Heart left ventricle (tissue), 16 donors: ENCODE data around the gene CCSER1. TPM values are rescaled to one million over a fixed set of nuclear protein-coding genes. Genes with fewer than 3 reads are reported as not detected.
A peak's percentile ranks its signal among the peaks of the same experiment; 100 is the strongest.
"Not testable (repeated sequence)": the region's sequence is repeated elsewhere in the genome, so short reads cannot be mapped to it uniquely, and the experiment has no call there.

ENCODE experiments used
- ATAC-seq, 4 donors: fragments of 200-7000 bp; cut with Tn5 transposase; one replicate each; pipeline ENCODE4 v1.9.1; 2020 to 2022; ENCODE audit warnings: moderate library complexity in 4 of 4, mild to moderate bottlenecking in 3 of 4, moderate number of reproducible peaks in 1 of 4
- DNase-seq, 5 donors: peaks; one replicate each; pipeline ENCODE4 v3.0.0-alpha.2; 2020
- H3K27ac ChIP-seq, 12 donors: fragments of 200-600 bp; sonication (generic) in 4 of 12; one replicate each; pipeline versions ENCODE4 v1.5.0 to v1.8.0; 2016 to 2022; ENCODE audit warnings: mild to moderate bottlenecking in 2 of 12
- H3K27me3 ChIP-seq, 9 donors: fragments of 200-600 bp; sonication (generic) in 2 of 9; one replicate each; pipeline versions ENCODE4 v1.5.1 to v1.8.0; 2016 to 2022; ENCODE audit warnings: mild to moderate bottlenecking in 3 of 9
- H3K36me3 ChIP-seq, 9 donors: fragments of 200-600 bp; sonication (generic) in 2 of 9; one replicate each; pipeline versions ENCODE4 v1.5.0 to v1.8.0; 2018 to 2022; ENCODE audit warnings: mild to moderate bottlenecking in 2 of 9
- H3K4me1 ChIP-seq, 12 donors: fragments of 200-600 bp; sonication (generic) in 4 of 12; one replicate each; pipeline versions ENCODE4 v1.5.0 to v1.8.0; 2016 to 2022; ENCODE audit warnings: mild to moderate bottlenecking in 3 of 12
- H3K4me3 ChIP-seq, 12 donors: fragments of 200-600 bp; sonication (generic) in 4 of 12; one replicate each; pipeline versions ENCODE4 v1.5.0 to v1.8.0; 2017 to 2022; ENCODE audit warnings: mild to moderate bottlenecking in 9 of 12, moderate library complexity in 4 of 12
- H3K9me3 ChIP-seq, 12 donors: fragments of 200-600 bp; sonication (generic) in 4 of 12; one replicate each; pipeline versions ENCODE4 v1.5.0 to v1.8.0; 2016 to 2022; ENCODE audit warnings: mild to moderate bottlenecking in 1 of 12
- POLR2A ChIP-seq, 2 donors: fragments of 450-650 bp; IDR thresholded peaks; one replicate each; pipeline ENCODE4 v1.6.1; 2017; ENCODE audit warnings: antibody characterized with exemption in 2 of 2, mild to moderate bottlenecking in 2 of 2, moderate library complexity in 2 of 2
- WGBS, 4 donors: extraction: QIAGEN DNeasy Blood & Tissue Kit in 2 of 4; methylation state at CpG; one replicate each; pipeline versions ENCODE4 v1.1.5 to v1.1.7; 2013 to 2018; 5-methylcytosine and 5-hydroxymethylcytosine counted together
- intact Hi-C, 10 donors: fragments of 100-400 bp; cut with DNase I; formaldehyde crosslinking; loops; one replicate each; pipeline versions ENCODE4 v1.11.1 to v1.14.2; 2022
- polyA plus RNA-seq, 2 donors: library from polyadenylated mRNA; stranded (reverse); fragments of 200-250 nt; gene quantifications; one replicate each; pipeline ENCODE4 v1.2.3, GENCODE V29; 2013
- total RNA-seq, 9 donors: library from RNA; depleted of rRNA in 2 of 9; stranded (reverse); fragments of >200 nt in 2 of 9; fragmentation: NEBNext Ultra II Directional in 3 of 9; extraction: Animal tissue kit (Norgen Biotek cat#: 25700) in 3 of 9; gene quantifications; one replicate each; pipeline versions ENCODE4 v1.1.0 to v1.2.4, GENCODE V29; 2016 to 2023
- TF ChIP-seq, protein P1 (sequence below), 12 donors: fragments of 200-600 bp; sonication (generic) in 4 of 12; IDR thresholded peaks; one replicate each; pipeline versions ENCODE4 v1.5.0 to v1.8.0; 2018 to 2022; ENCODE audit warnings: antibody characterized with exemption in 12 of 12, mild to moderate bottlenecking in 5 of 12
- donor health status: ischemic (EF 13 %, LVEDD 7.1; RV severe dilation, severe dysfunction).
- donor health status: healthy with polysubstance abuse.
- donor health status: DM: no; HTN: yes; CAD: no.
- donor health status: DM: no; HTN: no; CAD: no.
- donor health status: ischemic (EF 25% LVEDD 6.9; RV normal size, moderate dysfunction).
- donor health status: ischemic (EF 25% LVEDD 5.7; RV mildly dilated, moderate dysfunction).
- donor health status: healthy.
- donor health status: DM: yes; HTN: yes; CAD: no.
- donor health status: ischemic (EF 35%, LVEDD 5.7; RV mildly dilated, moderate dysfunction).
- donor health status: nonischemic (EF 11% LVEDD 7.7; RV severe dilation, severe dysfunction).
- donor health status: DM: yes; HTN: yes; CAD: no.
- donor health status: PGD.
- donor health status: ischemic (EF 29% LVEDD 5.4; RV normal size, mild dysfunction).
- donor health status: nonischemic (EF 23%, LVEDD 6.1; RV moderate dilation, normal function).

The CCSER1 gene
- total and polyA plus RNA-seq, 11 donors = 2.5 to 15.8 (median 12.2) TPM

DNA sequence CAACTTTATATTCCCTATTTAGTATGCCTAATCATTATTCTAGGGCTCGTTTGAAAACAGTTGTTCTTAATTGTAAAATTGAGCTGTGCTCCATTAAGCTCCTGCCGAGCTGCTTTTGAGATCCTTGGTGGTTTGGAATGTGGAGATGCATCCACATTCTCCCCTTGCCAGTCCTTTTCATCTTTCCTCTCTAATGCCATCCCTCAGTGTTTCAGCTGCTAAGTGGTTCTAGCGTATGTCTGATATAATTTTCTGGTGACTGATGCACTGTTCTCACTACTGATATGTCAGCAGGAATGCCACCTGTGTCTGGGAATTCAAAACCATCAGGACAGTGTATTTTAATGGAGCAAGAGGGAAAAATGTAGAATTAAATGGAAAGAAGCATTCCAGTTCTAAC, 1085.0 kb downstream of the CCSER1 start:
- Histone ChIP-seq H3K27ac (no peak overlapping the region), H3K27me3 (no peaks in the 10 kb centered on the region), H3K36me3 (no peaks in the 10 kb centered on the region), H3K4me1 (no peaks in the 10 kb centered on the region), H3K9me3 (no peaks in the 10 kb centered on the region), H3K4me3 (no peak overlapping the region)
- ATAC-seq = no peak
- DNase-seq = no peak
- intact Hi-C loops = no loop called here
- TF ChIP-seq, protein P1, sequence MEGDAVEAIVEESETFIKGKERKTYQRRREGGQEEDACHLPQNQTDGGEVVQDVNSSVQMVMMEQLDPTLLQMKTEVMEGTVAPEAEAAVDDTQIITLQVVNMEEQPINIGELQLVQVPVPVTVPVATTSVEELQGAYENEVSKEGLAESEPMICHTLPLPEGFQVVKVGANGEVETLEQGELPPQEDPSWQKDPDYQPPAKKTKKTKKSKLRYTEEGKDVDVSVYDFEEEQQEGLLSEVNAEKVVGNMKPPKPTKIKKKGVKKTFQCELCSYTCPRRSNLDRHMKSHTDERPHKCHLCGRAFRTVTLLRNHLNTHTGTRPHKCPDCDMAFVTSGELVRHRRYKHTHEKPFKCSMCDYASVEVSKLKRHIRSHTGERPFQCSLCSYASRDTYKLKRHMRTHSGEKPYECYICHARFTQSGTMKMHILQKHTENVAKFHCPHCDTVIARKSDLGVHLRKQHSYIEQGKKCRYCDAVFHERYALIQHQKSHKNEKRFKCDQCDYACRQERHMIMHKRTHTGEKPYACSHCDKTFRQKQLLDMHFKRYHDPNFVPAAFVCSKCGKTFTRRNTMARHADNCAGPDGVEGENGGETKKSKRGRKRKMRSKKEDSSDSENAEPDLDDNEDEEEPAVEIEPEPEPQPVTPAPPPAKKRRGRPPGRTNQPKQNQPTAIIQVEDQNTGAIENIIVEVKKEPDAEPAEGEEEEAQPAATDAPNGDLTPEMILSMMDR (IDR thresholded peaks at IDR 0.05) = no peak
- no peak for TF ChIP-seq POLR2A (IDR thresholded peaks at IDR 0.05)
- WGBS, 4 donors = 49 to 59% (median 54%) methylated on average over 3 of the region's 3 CpGs

DNA sequence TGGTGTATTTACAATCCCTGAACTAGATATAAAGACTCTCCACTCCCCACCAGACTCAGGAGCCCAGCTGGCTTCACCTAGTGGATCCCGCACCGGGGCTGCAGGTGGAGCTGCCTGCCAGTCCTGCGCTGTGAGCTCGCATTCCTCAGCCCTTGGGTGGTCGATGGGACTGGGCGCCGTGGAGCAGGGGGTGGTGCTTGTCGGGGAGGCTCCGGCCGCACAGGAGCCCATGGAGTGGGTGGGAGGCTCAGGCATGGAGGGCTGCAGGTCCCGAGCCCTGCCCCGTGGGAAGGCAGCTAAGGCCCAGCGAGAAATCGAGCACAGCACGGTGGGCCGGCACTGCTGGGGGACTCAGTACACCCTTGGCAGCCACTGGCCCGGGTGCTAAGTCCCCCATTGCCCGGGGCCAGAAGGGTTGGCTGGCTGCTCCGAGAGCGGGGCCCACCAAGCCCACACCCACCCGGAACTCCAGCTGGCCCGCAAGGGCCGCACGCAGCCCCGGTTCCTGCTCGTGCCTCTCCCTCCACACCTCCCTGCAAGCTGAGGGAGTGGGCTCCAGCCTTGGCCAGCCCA, 1090.7 kb downstream of the CCSER1 start:
- ATAC-seq, H3K4me1 ChIP-seq, H3K27ac ChIP-seq, H3K4me3 ChIP-seq, H3K9me3 ChIP-seq, intact Hi-C loops, H3K36me3 ChIP-seq, H3K27me3 ChIP-seq: not testable (repeated sequence)
- peak in 1 of 5 donors; percentile 20 for DNase-seq
- 95 to 100% (median 98%) methylated on average over 3 to 26 of the region's 26 CpGs for WGBS, 4 donors

DNA sequence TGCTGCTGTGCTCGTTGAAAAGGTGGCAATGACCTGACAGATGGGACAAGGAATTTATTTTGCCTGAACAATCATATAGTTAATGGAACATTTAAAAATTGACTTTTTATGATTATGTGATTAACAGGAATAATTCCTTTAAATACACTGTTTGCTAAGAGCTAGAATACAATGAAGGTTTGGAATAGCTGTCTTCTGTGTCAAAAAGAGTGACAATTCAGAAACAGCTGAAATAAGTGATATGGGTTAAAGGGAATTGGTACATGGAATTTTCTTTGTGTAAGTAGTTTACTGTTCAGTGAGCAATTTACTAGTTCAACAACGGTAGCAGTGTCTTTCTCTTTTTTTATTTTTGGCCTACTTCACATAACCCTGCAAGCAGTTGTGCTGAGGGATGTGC, 1093.1 kb downstream of the CCSER1 start:
- Histone ChIP-seq H3K9me3 (no peaks in the 10 kb centered on the region), H3K27ac (no peak overlapping the region), H3K4me1 (no peaks in the 10 kb centered on the region), H3K27me3 (no peaks in the 10 kb centered on the region), H3K36me3 (no peaks in the 10 kb centered on the region), H3K4me3 (no peak overlapping the region)
- ATAC-seq (no peak), DNase-seq (no peak)
- TF ChIP-seq, protein P1 (IDR thresholded peaks at IDR 0.05) = no peak
- no peak for TF ChIP-seq POLR2A (IDR thresholded peaks at IDR 0.05)
- intact Hi-C loops = no loop called here
- WGBS, 4 donors = 62 to 79% (median 69%) methylated on average over 2 of the region's 2 CpGs

DNA sequence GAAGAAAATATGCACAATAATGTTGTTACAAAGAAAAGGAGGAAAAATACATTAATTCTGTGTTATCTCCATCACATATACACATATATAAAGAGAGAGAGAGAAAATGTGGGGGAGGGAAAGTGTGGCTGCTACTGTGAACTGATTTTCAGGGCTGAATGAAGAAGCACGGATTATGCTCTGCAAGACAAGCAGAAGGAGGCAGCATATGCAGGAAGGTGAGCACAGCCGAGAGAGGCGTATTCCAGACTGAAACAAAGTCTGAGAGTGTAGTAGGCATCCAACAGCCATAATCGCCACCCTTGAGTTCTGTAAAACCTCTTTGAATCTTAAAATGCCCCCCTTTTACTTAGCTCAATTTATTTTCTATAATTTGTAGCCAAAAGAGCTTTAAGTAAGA, 1094.8 kb downstream of the CCSER1 start:
- Histone ChIP-seq H3K27me3 (no peaks in the 10 kb centered on the region), H3K36me3 (no peaks in the 10 kb centered on the region), H3K9me3 (no peaks in the 10 kb centered on the region), H3K4me1 (no peaks in the 10 kb centered on the region), H3K4me3 (no peak overlapping the region), H3K27ac (no peak overlapping the region)
- DNase-seq = no peak
- TF ChIP-seq, protein P1 (IDR thresholded peaks at IDR 0.05) = no peak
- TF ChIP-seq POLR2A (IDR thresholded peaks at IDR 0.05) = no peak
- 72 to 89% (median 82%) methylated on average over 4 of the region's 4 CpGs for WGBS, 4 donors
- no peak for ATAC-seq
- intact Hi-C loops = no loop called here

DNA sequence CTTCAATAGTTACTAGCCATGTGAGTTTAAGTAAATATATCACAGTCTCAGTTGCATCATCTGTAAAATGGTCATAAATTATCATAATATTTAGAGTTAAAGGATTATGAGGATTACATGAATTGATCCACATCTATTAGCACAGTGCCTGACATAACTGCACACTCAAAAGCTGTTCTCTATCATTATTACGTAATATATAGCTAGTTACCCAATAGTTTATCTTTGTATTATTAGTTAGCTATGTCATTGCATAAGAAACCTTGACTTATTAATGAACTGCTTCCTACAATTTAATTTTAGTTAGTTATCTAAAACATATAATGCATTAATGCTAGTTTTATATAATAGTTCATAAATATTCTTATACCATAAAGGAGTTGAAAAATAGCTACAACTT, 1099.7 kb downstream of the CCSER1 start:
- Histone ChIP-seq H3K27me3 (no peaks in the 10 kb centered on the region), H3K36me3 (no peaks in the 10 kb centered on the region), H3K27ac (no peak overlapping the region), H3K9me3 (no peaks in the 10 kb centered on the region), H3K4me3 (no peak overlapping the region), H3K4me1 (no peaks in the 10 kb centered on the region)
- WGBS, 4 donors = 88 to 96% (median 93%) methylated on average over 1 of the region's 1 CpG
- intact Hi-C loops = no loop called here
- DNase-seq (no peak), ATAC-seq (no peak)
- TF ChIP-seq, protein P1 (IDR thresholded peaks at IDR 0.05) = no peak
- TF ChIP-seq POLR2A (IDR thresholded peaks at IDR 0.05) = no peak
